H9 (cell line): ENCODE results near the gene CCDC12. TPM values are rescaled to one million over a fixed set of nuclear protein-coding genes. Genes with fewer than 3 reads are reported as not detected.

Source experiments
- DNase-seq: peaks from one replicate; pipeline ENCODE4 v3.0.0-alpha.2; 2017
- H2AFZ ChIP-seq: one replicate; pipeline ENCODE4 v1.6.1; 2013; ENCODE audit warnings: mild to moderate bottlenecking, low read length, control low read depth, moderate library complexity
- H2AK5ac ChIP-seq: 2 replicates; pipeline ENCODE4 v1.6.1; 2013; ENCODE audit warnings: low read length, control low read depth, mixed read lengths; ENCODE audit not compliant: insufficient read length
- H2BK120ac ChIP-seq: one replicate; pipeline ENCODE4 v1.6.1; 2013; ENCODE audit warnings: low read depth, mild to moderate bottlenecking, low read length, control low read depth, inconsistent platforms; ENCODE audit not compliant: poor library complexity, severe bottlenecking
- H2BK12ac ChIP-seq: 2 replicates; pipeline ENCODE4 v1.6.1; 2013; ENCODE audit warnings: low read length, control low read depth, mixed read lengths, low read depth; ENCODE audit not compliant: insufficient read length
- H2BK15ac ChIP-seq: 2 replicates; pipeline ENCODE4 v1.6.1; 2013; ENCODE audit warnings: low read depth, low read length, control low read depth
- H2BK20ac ChIP-seq: one replicate; pipeline ENCODE4 v1.6.1; 2013; ENCODE audit warnings: low read depth, mild to moderate bottlenecking, low read length, control low read depth, inconsistent platforms; ENCODE audit not compliant: poor library complexity, severe bottlenecking
- H2BK5ac ChIP-seq: 2 replicates; pipeline ENCODE4 v1.6.1; 2013; ENCODE audit warnings: low read length, control low read depth, mixed read lengths; ENCODE audit not compliant: insufficient read length
- H3K14ac ChIP-seq: 2 replicates; pipeline ENCODE4 v1.6.1; 2013; ENCODE audit warnings: low read length, control low read depth; ENCODE audit not compliant: insufficient read depth
- H3K18ac ChIP-seq: 2 replicates; pipeline ENCODE4 v1.6.1; 2013; ENCODE audit warnings: low read depth, mild to moderate bottlenecking, mixed read lengths, low read length, control low read depth; ENCODE audit not compliant: insufficient read length
- H3K23ac ChIP-seq: 2 replicates; pipeline ENCODE4 v1.6.1; 2013; ENCODE audit warnings: low read length, control low read depth, mixed read lengths, low read depth; ENCODE audit not compliant: insufficient read length
- H3K23me2 ChIP-seq: 2 replicates; pipeline ENCODE4 v1.6.1; 2013; ENCODE audit warnings: low read depth, mild to moderate bottlenecking, mixed read lengths, low read length, control low read depth; ENCODE audit not compliant: insufficient read length, poor library complexity, severe bottlenecking
- H3K27ac ChIP-seq: 2 replicates; pipeline ENCODE4 v1.5.1; 2013; ENCODE audit warnings: low read length, control low read depth, mixed read lengths, low read depth; ENCODE audit not compliant: insufficient read length
- H3K27me3 ChIP-seq: 2 replicates; pipeline ENCODE4 v1.6.1; 2013; ENCODE audit warnings: low read length, control low read depth, inconsistent platforms; ENCODE audit not compliant: insufficient read depth
- H3K4ac ChIP-seq: 2 replicates; pipeline ENCODE4 v1.6.1; 2013; ENCODE audit warnings: low read depth, mild to moderate bottlenecking, control low read depth, inconsistent platforms, low read length, moderate library complexity
- H3K4me1 ChIP-seq: 2 replicates; pipeline ENCODE4 v1.6.1; 2013; ENCODE audit warnings: low read length, control low read depth, inconsistent platforms; ENCODE audit not compliant: insufficient read depth
- H3K4me2 ChIP-seq: 2 replicates; pipeline ENCODE4 v1.6.1; 2013; ENCODE audit warnings: low read length, control low read depth, mixed read lengths; ENCODE audit not compliant: insufficient read length, insufficient read depth
- H3K56ac ChIP-seq: 2 replicates; pipeline ENCODE4 v1.6.1; 2013; ENCODE audit warnings: low read depth, mild to moderate bottlenecking, mixed read lengths, low read length, control low read depth; ENCODE audit not compliant: insufficient read length
- H3K79me1 ChIP-seq: 2 replicates; pipeline ENCODE4 v1.6.1; 2013; ENCODE audit warnings: low read depth, mild to moderate bottlenecking, moderate library complexity, low read length, control low read depth, inconsistent platforms; ENCODE audit not compliant: insufficient read depth, poor library complexity, severe bottlenecking
- H3K79me2 ChIP-seq: 2 replicates; pipeline ENCODE4 v1.6.1; 2013; ENCODE audit warnings: low read length, control low read depth, inconsistent platforms; ENCODE audit not compliant: insufficient read depth
- H3K9ac ChIP-seq: 2 replicates; pipeline ENCODE4 v1.6.1; 2013; ENCODE audit warnings: low read length, control low read depth, mixed read lengths; ENCODE audit not compliant: insufficient read length; ENCODE audit errors: extremely low read depth
- H3K9me3 ChIP-seq: one replicate; pipeline ENCODE4 v1.6.1; 2013; ENCODE audit warnings: low read depth, low read length, inconsistent platforms; ENCODE audit not compliant: control insufficient read depth
- H3T11ph ChIP-seq: one replicate; pipeline ENCODE4 v1.6.1; 2013; ENCODE audit warnings: mild to moderate bottlenecking, low read length, control low read depth, inconsistent platforms
- H4K20me1 ChIP-seq: one replicate; pipeline ENCODE4 v1.6.1; 2013; ENCODE audit not compliant: control insufficient read depth, insufficient read length, insufficient read depth
- H4K5ac ChIP-seq: 2 replicates; pipeline ENCODE4 v1.6.1; 2013; ENCODE audit warnings: low read depth, mild to moderate bottlenecking, mixed read lengths, low read length, control low read depth; ENCODE audit not compliant: insufficient read length
- H4K8ac ChIP-seq: replicated peaks from 2 replicates; pipeline ENCODE4 v1.6.1; 2013; ENCODE audit warnings: low read length, control low read depth, mixed read lengths, low read depth; ENCODE audit not compliant: insufficient read length
- H4K91ac ChIP-seq: 2 replicates; pipeline ENCODE4 v1.6.1; 2013; ENCODE audit warnings: low read depth, mild to moderate bottlenecking, moderate library complexity, mixed read lengths, low read length, control low read depth; ENCODE audit not compliant: insufficient read length
- H3K27ac Mint-ChIP-seq, 3 experiments: 2 replicates in 2 of 3; 3 replicates in 1 of 3; pipeline ENCODE4 v1.8.0; 2020 to 2021; ENCODE audit warnings: mixed read lengths in 3 of 3, mild to moderate bottlenecking in 1 of 3, moderate library complexity in 1 of 3
- H3K27me3 Mint-ChIP-seq: 2 replicates; pipeline ENCODE4 v1.8.0; 2021; ENCODE audit warnings: low read depth, mild to moderate bottlenecking, moderate library complexity, mixed read lengths
- H3K36me3 Mint-ChIP-seq, 3 experiments: 2 replicates in 2 of 3; 3 replicates in 1 of 3; pipeline ENCODE4 v1.8.0; 2020 to 2021; ENCODE audit warnings: low read depth in 3 of 3, mixed read lengths in 3 of 3; ENCODE audit not compliant: insufficient read depth in 1 of 3
- H3K4me1 Mint-ChIP-seq, 2 experiments: 2 replicates each; pipeline ENCODE4 v1.8.0; 2020; ENCODE audit warnings: mixed read lengths in 2 of 2
- H3K4me3 Mint-ChIP-seq, 2 experiments: 2 replicates in 1 of 2; 3 replicates in 1 of 2; pipeline ENCODE4 v1.8.0; 2020 to 2021; ENCODE audit warnings: mild to moderate bottlenecking in 2 of 2, mixed read lengths in 2 of 2, moderate library complexity in 1 of 2
- H3K9me3 Mint-ChIP-seq, 2 experiments: 2 replicates in 1 of 2; 3 replicates in 1 of 2; pipeline ENCODE4 v1.8.0; 2020; ENCODE audit warnings: mild to moderate bottlenecking in 2 of 2, mixed read lengths in 2 of 2, moderate library complexity in 1 of 2
- CTCF ChIP-seq: fragments of 200-600 bp; sonication (generic); conservative IDR thresholded peaks from 3 replicates; pipeline ENCODE4 v1.8.0; 2021; ENCODE audit warnings: antibody characterized with exemption, mild to moderate bottlenecking
- WGBS: extraction: QIAGEN DNeasy Blood & Tissue Kit; methylation state at CpG from one replicate; pipeline ENCODE4 v1.1.7; 2013; ENCODE audit warnings: missing lambda C conversion rate, low lambda C conversion rate, mixed read lengths; ENCODE audit not compliant: insufficient read length; ENCODE audit errors: extremely low coverage; 5-methylcytosine and 5-hydroxymethylcytosine counted together
- total RNA-seq: library from RNA; stranded (reverse); gene quantifications from 2 replicates; pipeline ENCODE4 v1.2.1, GENCODE V29; 2021

The CCDC12 gene
- total RNA-seq, 1 experiment from 2014 or later, result 54.0 TPM

GRCh38 chr3:46900356-46900755 lies 76.2 kb downstream of the CCDC12 start:
- no CpG with 5 or more reads among the region's 6 CpGs for WGBS
- peaks cover 13% of the 10 kb centered on the region for H3K27me3 Mint-ChIP-seq
- H3K27ac ChIP-seq, result no peak overlapping the region
- H2BK120ac ChIP-seq, result no peak overlapping the region
- no peaks in the 10 kb centered on the region for H3K23me2 ChIP-seq
- no peak overlapping the region for H3K4me2 ChIP-seq
- H3K18ac ChIP-seq, result no peak overlapping the region
- no peaks in the 10 kb centered on the region; the same call in 1 of the 2 replicates for H3K27me3 ChIP-seq
- no peak overlapping the region for H3K56ac ChIP-seq
- H3K79me2 ChIP-seq, result no peaks in the 10 kb centered on the region
- no peaks in the 10 kb centered on the region for H4K20me1 ChIP-seq
- H3K4me3 Mint-ChIP-seq, result no peak overlapping the region
- no peak overlapping the region for H3K23ac ChIP-seq
- no peak overlapping the region for H3T11ph ChIP-seq
- H3K4ac ChIP-seq, result no peak overlapping the region
- H3K27ac Mint-ChIP-seq, result peak overlapping the region in 1 of 3 experiments; percentile 65; a peak in 1 of 7 replicates
- no peak overlapping the region for H4K91ac ChIP-seq
- no peak for DNase-seq
- no peaks in the 10 kb centered on the region for H3K9me3 ChIP-seq
- TF ChIP-seq CTCF, result no peak
- H2AK5ac ChIP-seq, result no peak overlapping the region
- no peak overlapping the region for H2BK20ac ChIP-seq
- H3K14ac ChIP-seq, result no peak overlapping the region
- H4K8ac ChIP-seq, result no peak overlapping the region
- no peaks in the 10 kb centered on the region for H3K4me1 Mint-ChIP-seq
- no peaks in the 10 kb centered on the region for H3K79me1 ChIP-seq
- H3K4me1 ChIP-seq, result no peaks in the 10 kb centered on the region
- no peaks in the 10 kb centered on the region; a peak in 1 of 5 replicates for H3K9me3 Mint-ChIP-seq
- H2BK5ac ChIP-seq, result no peak overlapping the region
- H2BK12ac ChIP-seq, result no peak overlapping the region
- no peak overlapping the region for H2BK15ac ChIP-seq
- H4K5ac ChIP-seq, result no peak overlapping the region
- H3K36me3 Mint-ChIP-seq, result no peaks in the 10 kb centered on the region
- no peak overlapping the region for H3K9ac ChIP-seq
- H2AFZ ChIP-seq, result no peak overlapping the region
